Measurements from ENCODE around the gene RBM14.
A peak's percentile ranks its signal among the peaks of the same experiment; 100 is the strongest.
"Not testable (repeated sequence)": the region's sequence is repeated elsewhere in the genome, so short reads cannot be mapped to it uniquely, and the experiment has no call there.

Gene RBM14

GRCh38 chr11:66616379-66617154 is at the start of gene RBM14:
RBM14 (plus strand) TSS chr11:66616630; CDS start chr11:66616721, 91 bp downstream.
- peak; percentile 98 for DNase-seq

- DNase-seq: no peak
Measured at GRCh38 chr11:66567787-66568123, 48.7 kb upstream of the RBM14 start.

GRCh38 chr11:66568124-66568916 is 48.1 kb upstream of the RBM14 start, which contains the start of gene CTSF:
CTSF (minus strand) TSS chr11:66568606; CDS start chr11:66568486, 120 bp downstream.
- DNase-seq: peak; percentile 34

- no peak for DNase-seq
Measured at GRCh38 chr11:66569076-66569475, 47.4 kb upstream of the RBM14 start.

GRCh38 chr11:66570079-66570849 is 46.2 kb upstream of the RBM14 start:
- no peak for DNase-seq

- DNase-seq: no peak
Measured at GRCh38 chr11:66570850-66571180, 45.6 kb upstream of the RBM14 start.

GRCh38 chr11:66579017-66579606 is 37.3 kb upstream of the RBM14 start:
- no peak for DNase-seq

GRCh38 chr11:66580803-66581202 is 35.6 kb upstream of the RBM14 start:
- no peak for DNase-seq

GRCh38 chr11:66581261-66581660 is 35.2 kb upstream of the RBM14 start:
- DNase-seq: no peak

- not testable (repeated sequence) for DNase-seq
Measured at GRCh38 chr11:66582565-66583147, 33.8 kb upstream of the RBM14 start.

GRCh38 chr11:66585447-66585846 is 31.0 kb upstream of the RBM14 start:
- not testable (repeated sequence) for DNase-seq

GRCh38 chr11:66586136-66586535 is 30.3 kb upstream of the RBM14 start:
- DNase-seq: no peak

- not testable (repeated sequence) for DNase-seq
Measured at GRCh38 chr11:66589315-66589714, 27.1 kb upstream of the RBM14 start.

GRCh38 chr11:66589996-66590675 is 26.3 kb upstream of the RBM14 start:
- no peak for DNase-seq

GRCh38 chr11:66591175-66591574 is 25.3 kb upstream of the RBM14 start:
- DNase-seq: no peak

GRCh38 chr11:66592457-66593302 is 23.8 kb upstream of the RBM14 start, which contains the start of the genes CCDC87 and CCS:
CCDC87 (minus strand) TSS chr11:66593063; CDS start chr11:66593015, 48 bp downstream.
CCS (plus strand) TSS chr11:66593185; CDS start chr11:66593262, 77 bp downstream.
- peak; percentile 83 for DNase-seq

- DNase-seq: no peak
Measured at GRCh38 chr11:66593303-66593635, 23.2 kb upstream of the RBM14 start.

- DNase-seq: no peak
Measured at GRCh38 chr11:66593650-66594049, 22.8 kb upstream of the RBM14 start.

GRCh38 chr11:66595245-66595904 is 21.1 kb upstream of the RBM14 start:
- no peak for DNase-seq

- DNase-seq: no peak
Measured at GRCh38 chr11:66598993-66599392, 17.4 kb upstream of the RBM14 start.
